DOHH2 (cell line): ENCODE measurements around the gene ZNF526.
A peak's percentile ranks its signal among the peaks of the same experiment; 100 is the strongest.

Source experiments
- H3F3A ChIP-seq: fragments of 200-600 bp; sonication (generic), shearing (Covaris generic); 2 replicates; pipeline ENCODE4 v1.6.0; 2016; ENCODE audit warnings: antibody characterized with exemption, mild to moderate bottlenecking; ENCODE audit not compliant: control insufficient read depth, insufficient read depth
- H3K27ac ChIP-seq: fragments of 200-600 bp; sonication (generic); 2 replicates; pipeline ENCODE4 v1.5.1; 2014; ENCODE audit warnings: low read depth, mild to moderate bottlenecking, low read length, moderate library complexity
- H3K27me3 ChIP-seq: fragments of 200-600 bp; sonication (generic); 2 replicates; pipeline ENCODE4 v1.6.1; 2014; ENCODE audit warnings: mild to moderate bottlenecking, low read length, mixed read lengths; ENCODE audit not compliant: control insufficient read depth
- H3K36me3 ChIP-seq: fragments of 200-600 bp; sonication (generic); 2 replicates; pipeline ENCODE4 v1.6.1; 2014; ENCODE audit warnings: mild to moderate bottlenecking, low read length, moderate library complexity, mixed read lengths; ENCODE audit not compliant: control insufficient read depth
- H3K4me1 ChIP-seq: fragments of 200-600 bp; sonication (generic); 2 replicates; pipeline ENCODE4 v1.6.1; 2014; ENCODE audit warnings: mild to moderate bottlenecking, low read length, mixed read lengths; ENCODE audit not compliant: control insufficient read depth
- H3K4me2 ChIP-seq: fragments of 200-600 bp; sonication (generic); 2 replicates; pipeline ENCODE4 v1.6.0; 2014; ENCODE audit warnings: mild to moderate bottlenecking, low read length, moderate library complexity
- H3K4me3 ChIP-seq: fragments of 200-600 bp; sonication (generic); 2 replicates; pipeline ENCODE4 v1.5.1; 2014; ENCODE audit warnings: mild to moderate bottlenecking, low read length, mixed read lengths
- H3K79me2 ChIP-seq: fragments of 200-600 bp; sonication (generic); 2 replicates; pipeline ENCODE4 v1.6.1; 2014; ENCODE audit warnings: mild to moderate bottlenecking, low read length, mixed read lengths; ENCODE audit not compliant: control insufficient read depth
- H3K9me2 ChIP-seq: fragments of 200-600 bp; sonication (generic); replicated peaks from 2 replicates; pipeline ENCODE4 v1.6.1; 2014; ENCODE audit warnings: mild to moderate bottlenecking, low read length, mixed read lengths; ENCODE audit not compliant: control insufficient read depth
- H3K9me3 ChIP-seq: fragments of 200-600 bp; sonication (generic); 2 replicates; pipeline ENCODE4 v1.6.1; 2014; ENCODE audit warnings: antibody characterized with exemption, low read length, mixed read lengths; ENCODE audit not compliant: control insufficient read depth, insufficient read depth
- H4K20me1 ChIP-seq: fragments of 200-600 bp; sonication (generic); 2 replicates; pipeline ENCODE4 v1.6.0; 2014; ENCODE audit warnings: low read depth, mild to moderate bottlenecking, antibody characterized with exemption, low read length, moderate library complexity; ENCODE audit not compliant: control insufficient read depth, insufficient read depth
- EZH2phosphoT487 ChIP-seq: fragments of 200-600 bp; sonication (generic); IDR thresholded peaks from 2 replicates; pipeline ENCODE4 v1.6.1; 2017; ENCODE audit warnings: borderline replicate concordance, mild to moderate bottlenecking, antibody characterized with exemption, low read length, moderate library complexity, mixed read lengths
- TF ChIP-seq, protein P1 (sequence below): fragments of 200-600 bp; sonication (generic); IDR thresholded peaks from one replicate; pipeline ENCODE4 v1.5.1; 2014; ENCODE audit warnings: antibody characterized with exemption, mild to moderate bottlenecking, low read depth, low read length; ENCODE audit not compliant: poor library complexity, severe bottlenecking

Gene ZNF526

DNA sequence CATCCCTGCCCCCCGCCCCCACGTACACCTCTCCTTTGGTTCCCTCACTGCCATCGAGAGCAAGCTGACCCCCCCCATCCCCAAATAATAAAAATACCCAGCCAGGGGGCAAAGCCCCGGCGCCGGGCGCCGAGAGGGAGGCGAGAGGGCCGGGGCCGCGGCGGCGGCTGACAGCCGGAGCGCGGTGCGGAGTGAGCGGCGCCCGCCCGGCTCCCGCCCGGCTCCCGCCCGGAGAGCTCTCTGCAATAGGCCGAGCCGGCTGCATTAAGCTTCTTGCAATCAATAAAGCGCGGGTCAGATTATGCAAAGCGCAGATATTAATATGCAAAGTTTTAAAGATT lies 43.5 kb upstream of the ZNF526 start:
- H3K27ac ChIP-seq, result no peak overlapping the region
- H3K27me3 ChIP-seq, result peaks cover 45% of the 10 kb centered on the region
- H3K36me3 ChIP-seq, result no peaks in the 10 kb centered on the region
- H3K4me1 ChIP-seq, result peaks cover 37% of the 10 kb centered on the region
- H3F3A ChIP-seq, result peaks cover 10% of the 10 kb centered on the region
- H3K9me2 ChIP-seq, result no peaks in the 10 kb centered on the region
- no peaks in the 10 kb centered on the region for H3K79me2 ChIP-seq
- H3K4me3 ChIP-seq, result peak overlapping the region; percentile 76
- H4K20me1 ChIP-seq, result no peaks in the 10 kb centered on the region
- no peaks in the 10 kb centered on the region for H3K9me3 ChIP-seq
- TF ChIP-seq, protein P1, sequence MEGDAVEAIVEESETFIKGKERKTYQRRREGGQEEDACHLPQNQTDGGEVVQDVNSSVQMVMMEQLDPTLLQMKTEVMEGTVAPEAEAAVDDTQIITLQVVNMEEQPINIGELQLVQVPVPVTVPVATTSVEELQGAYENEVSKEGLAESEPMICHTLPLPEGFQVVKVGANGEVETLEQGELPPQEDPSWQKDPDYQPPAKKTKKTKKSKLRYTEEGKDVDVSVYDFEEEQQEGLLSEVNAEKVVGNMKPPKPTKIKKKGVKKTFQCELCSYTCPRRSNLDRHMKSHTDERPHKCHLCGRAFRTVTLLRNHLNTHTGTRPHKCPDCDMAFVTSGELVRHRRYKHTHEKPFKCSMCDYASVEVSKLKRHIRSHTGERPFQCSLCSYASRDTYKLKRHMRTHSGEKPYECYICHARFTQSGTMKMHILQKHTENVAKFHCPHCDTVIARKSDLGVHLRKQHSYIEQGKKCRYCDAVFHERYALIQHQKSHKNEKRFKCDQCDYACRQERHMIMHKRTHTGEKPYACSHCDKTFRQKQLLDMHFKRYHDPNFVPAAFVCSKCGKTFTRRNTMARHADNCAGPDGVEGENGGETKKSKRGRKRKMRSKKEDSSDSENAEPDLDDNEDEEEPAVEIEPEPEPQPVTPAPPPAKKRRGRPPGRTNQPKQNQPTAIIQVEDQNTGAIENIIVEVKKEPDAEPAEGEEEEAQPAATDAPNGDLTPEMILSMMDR, result no peak
- TF ChIP-seq EZH2phosphoT487, result no peak
- H3K4me2 ChIP-seq, result peak overlapping the region; percentile 98

DNA sequence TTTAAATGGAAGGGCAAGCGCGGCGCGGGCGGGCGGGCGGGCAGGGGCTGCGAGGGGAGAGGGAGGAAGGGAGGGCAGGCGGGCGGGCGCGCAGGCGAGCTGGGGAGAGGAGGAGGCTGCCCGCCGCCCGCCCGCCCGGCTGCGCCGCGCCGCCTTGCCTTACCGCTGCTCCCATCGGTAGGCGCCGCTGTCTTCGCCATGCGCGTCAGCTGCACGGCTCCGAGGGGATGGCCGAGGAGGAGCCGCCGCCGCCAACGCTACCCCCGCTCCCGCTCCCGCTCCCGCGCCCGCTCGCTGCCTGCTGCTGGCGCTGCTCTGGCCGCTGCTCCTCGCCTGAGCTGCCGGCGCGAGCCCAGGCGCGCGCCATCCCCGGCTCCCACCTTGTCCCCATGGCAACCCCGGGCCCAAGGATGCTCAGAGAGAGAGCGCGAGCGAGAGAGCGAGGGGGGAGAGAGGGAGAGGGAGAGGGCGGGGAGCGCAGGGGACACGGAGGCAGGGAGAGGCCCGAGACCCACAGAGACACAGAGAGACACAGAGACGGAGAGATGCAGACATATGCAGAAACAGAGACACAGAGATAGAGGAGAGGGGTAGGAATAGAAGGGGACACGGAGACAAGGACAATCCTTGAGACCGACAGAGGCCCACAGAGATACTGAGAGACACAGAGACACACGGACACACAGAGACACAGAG lies 43.0 kb upstream of the ZNF526 start:
- Histone ChIP-seq H3K9me3 (no peaks in the 10 kb centered on the region), H3K4me1 (peaks cover 42% of the 10 kb centered on the region), H3K79me2 (no peaks in the 10 kb centered on the region), H4K20me1 (no peaks in the 10 kb centered on the region), H3F3A (peaks cover 10% of the 10 kb centered on the region), H3K27ac (no peak overlapping the region), H3K9me2 (no peaks in the 10 kb centered on the region), H3K4me2 (peak overlapping the region; percentile 81), H3K27me3 (peaks cover 45% of the 10 kb centered on the region), H3K36me3 (no peaks in the 10 kb centered on the region), H3K4me3 (peak overlapping the region; percentile 71)
- peak; percentile 55; the same call in 1 of the 2 replicates for TF ChIP-seq EZH2phosphoT487
- TF ChIP-seq, protein P1, result peak; percentile 40

DNA sequence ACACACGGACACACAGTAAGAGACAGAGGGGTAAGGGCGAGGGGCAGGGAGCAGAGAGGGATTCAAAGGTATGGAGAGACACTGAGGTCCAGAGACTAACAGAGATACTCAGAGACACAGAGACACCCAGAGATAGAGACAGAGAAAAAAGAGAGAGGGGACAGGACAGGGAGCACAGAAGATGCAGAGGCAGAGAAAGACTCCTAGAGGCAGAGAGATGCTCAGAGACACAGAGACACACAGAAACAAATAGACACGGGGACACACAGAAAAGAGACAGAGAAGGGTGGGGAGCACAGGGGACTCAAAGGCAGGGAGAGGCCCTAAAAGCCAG lies 42.5 kb upstream of the ZNF526 start:
- Histone ChIP-seq H3K79me2 (no peaks in the 10 kb centered on the region), H4K20me1 (no peaks in the 10 kb centered on the region), H3K4me3 (peak overlapping the region; percentile 71), H3F3A (peaks cover 10% of the 10 kb centered on the region), H3K9me3 (no peaks in the 10 kb centered on the region), H3K36me3 (no peaks in the 10 kb centered on the region), H3K9me2 (no peaks in the 10 kb centered on the region), H3K27me3 (peaks cover 45% of the 10 kb centered on the region), H3K27ac (no peak overlapping the region), H3K4me1 (peaks cover 47% of the 10 kb centered on the region), H3K4me2 (peak overlapping the region; percentile 81)
- TF ChIP-seq, protein P1, result no peak
- no peak for TF ChIP-seq EZH2phosphoT487
